Renal cortical epithelial cell (primary cell): ENCODE results near the gene OSBPL6. TPM values are rescaled to one million over a fixed set of nuclear protein-coding genes. Genes with fewer than 3 reads are reported as not detected.
"Not testable (repeated sequence)": the region's sequence is repeated elsewhere in the genome, so short reads cannot be mapped to it uniquely, and the experiment has no call there.

Source experiments
- DNase-seq: peaks from one replicate; pipeline ENCODE4 v3.0.0-alpha.2; 2011; ENCODE audit warnings: low read depth
- total RNA-seq: library from RNA; depleted of rRNA; stranded (reverse); fragments of >200 nt; gene quantifications from 2 replicates; pipeline ENCODE4 v1.2.3, GENCODE V29; 2014

Gene OSBPL6
- 2.3 and 2.5 TPM in 2 replicates for total RNA-seq

DNA sequence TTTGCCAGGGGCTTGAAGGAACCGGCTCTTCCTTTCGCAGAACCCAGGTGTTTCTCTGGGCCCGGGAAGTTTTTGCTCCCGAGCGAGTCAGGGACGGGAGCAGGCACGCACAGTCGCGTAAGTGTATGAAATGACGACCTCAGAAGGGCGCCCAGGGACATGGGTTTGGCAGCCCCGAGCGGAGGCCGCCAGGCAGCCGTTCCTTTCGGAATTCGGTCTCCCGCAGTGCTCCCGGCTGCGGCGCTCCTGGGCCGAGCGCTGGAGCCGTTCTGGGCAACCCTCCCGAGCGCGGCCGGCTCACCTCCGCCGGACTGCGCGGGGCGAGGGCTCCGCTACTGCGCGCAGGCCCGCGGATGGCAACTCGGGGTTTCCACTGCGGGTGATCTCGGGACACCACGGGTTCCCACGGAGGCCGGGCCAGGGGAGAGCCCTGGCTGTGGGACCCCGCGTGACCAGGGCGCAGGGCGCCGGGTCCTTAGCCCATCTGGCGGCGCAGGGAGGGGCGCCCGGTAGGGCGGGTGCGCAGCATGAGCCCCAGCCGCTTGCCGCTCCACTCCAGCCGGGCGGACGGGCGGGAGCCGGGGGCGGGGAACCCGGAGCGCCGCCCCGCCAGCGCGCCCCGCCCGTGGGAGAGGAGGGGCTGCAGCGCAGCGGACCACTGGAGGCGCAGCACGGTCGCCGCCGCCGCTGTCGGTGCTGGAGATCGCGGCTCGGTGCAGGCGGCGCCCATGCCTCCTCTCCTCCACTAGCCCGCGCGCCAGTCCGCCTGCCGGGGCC, at the start of gene OSBPL6:
Gene OSBPL6, plus strand, starts transcription at position 690 of the 777 bp plus-strand sequence. CDS start 111,673 bp downstream, outside the sequence.
- DNase-seq = peak; percentile 55

DNA sequence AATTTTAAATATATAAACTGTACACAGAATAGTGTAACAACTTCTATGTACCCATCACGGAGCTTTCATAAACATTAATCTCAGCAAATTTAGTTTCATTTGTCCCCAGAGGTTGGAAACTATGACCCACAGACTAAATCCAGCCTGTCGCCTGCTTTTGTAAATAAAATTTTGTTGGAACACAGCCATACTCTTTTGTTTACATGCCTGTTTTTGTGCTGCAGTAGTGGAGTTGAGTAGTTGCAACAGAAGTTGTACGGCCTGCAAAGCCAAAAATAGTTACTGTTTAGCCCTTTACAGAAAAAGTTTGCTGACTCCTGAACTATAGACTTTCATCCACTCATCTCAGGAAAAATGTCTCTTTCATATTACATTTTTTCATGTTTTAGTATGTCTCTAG, 42.3 kb upstream of the OSBPL6 start:
- DNase-seq = peak; percentile 40

DNA sequence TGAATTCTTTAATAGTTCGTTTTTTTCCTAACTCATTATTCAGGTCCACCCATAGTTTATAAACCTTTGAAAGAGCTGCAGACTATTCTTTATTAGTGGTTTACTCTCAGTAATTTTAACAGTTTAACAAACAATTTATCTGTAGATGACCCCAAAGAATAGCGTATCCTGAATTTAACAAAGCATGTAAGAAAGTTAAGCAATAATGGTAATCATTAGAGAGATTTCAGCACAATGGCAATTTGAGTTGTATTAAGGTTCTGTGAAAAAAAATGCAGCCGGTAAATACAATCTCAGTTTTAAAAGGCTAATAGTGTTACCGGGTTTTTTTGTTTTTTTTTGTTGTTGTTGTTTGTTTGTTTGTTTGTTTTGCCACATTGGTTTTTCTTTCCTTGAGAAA, 41.8 kb upstream of the OSBPL6 start:
- DNase-seq = peak; percentile 54

DNA sequence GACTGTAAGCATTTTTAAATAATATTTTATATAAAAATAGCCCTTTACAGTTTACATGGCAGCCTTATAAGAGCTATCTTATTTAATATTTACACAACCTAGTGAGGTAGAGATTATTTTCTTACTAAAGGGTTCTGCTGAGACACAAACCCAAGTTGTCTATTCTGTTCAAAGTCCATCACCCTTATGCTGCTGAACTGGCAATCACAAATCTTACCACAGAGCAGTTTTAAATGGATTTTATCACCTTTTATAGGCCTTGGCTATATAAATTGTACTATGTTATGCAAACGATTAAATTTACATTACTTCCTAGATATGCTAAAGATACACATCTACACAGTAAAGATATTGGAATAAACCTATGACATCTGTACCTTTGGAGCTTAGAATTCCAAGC, 41.3 kb upstream of the OSBPL6 start:
- no peak for DNase-seq

DNA sequence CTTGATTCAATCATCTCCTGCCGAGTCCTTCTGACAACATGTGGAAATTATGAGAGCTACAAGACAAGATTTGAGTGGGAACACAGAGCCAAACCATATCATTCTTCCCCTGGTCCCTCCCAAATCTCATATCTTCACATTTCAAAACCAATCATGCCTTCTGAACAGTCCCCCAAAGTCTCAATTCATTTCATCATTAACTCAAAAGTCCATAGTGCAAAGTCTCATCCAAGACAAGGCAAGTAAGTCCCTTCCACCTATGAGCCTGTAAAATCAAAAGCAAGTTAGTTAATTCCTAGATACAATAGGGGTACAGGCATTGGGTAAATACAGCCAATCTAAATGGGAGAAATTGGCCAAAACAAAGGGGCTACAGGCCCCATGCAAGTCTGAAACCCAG, 40.4 kb upstream of the OSBPL6 start:
- DNase-seq = not testable (repeated sequence)

DNA sequence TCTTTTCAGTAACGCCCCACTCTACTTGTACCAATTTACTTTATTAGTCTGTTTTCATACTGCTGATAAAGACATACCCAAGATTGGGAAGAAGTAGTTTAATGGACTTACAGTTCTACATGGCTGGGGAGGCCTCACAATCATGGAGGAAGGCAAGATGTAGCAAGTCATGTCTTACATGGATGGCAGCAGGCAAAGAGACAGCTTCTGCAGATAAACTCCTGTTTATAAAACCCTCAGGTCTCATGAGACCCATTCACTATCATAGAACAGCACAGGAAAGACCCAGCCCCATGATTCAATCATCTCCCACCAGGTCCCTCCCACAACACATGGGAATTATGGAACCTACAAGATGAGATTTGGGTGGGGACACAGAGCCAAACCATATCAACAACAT, 38.8 kb upstream of the OSBPL6 start:
- DNase-seq = no peak

DNA sequence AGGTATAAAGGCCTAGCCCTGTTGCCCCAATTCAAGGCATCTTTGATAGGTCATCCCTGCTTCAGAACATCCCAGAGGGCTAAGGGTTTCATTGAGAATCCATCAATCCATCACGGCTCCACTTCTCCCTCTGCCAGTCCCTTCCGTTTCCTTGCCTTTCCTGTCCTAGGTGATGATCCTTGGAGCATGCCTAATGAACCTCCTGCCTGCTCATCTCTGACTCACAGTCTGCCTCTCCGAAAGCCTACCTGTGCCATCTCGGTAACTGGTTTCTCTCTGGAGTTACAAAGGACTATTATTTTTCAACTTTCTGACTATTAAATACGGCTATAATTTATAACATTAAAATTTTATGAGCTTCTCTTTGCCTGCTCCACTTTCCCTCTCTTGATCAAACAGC, 36.7 kb upstream of the OSBPL6 start:
- peak; percentile 27 for DNase-seq

DNA sequence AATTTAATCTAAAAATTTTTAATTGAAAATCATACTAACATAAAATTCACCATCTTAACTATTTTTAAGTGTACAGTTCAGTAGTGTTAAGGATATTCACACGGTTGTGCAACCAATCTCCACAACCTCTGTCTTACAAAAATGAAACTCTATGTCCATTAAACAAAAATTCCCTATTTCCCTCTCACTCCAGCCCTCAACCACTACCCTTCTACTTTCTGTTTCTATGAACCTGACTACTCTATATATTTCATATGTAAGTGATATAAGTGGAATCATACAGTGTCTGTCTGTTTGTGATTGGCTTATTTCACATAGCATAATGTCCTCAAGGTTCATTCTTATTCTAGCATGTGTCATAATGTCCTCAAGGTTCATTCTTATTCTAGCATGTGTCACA, 34.3 kb upstream of the OSBPL6 start:
- no peak for DNase-seq

DNA sequence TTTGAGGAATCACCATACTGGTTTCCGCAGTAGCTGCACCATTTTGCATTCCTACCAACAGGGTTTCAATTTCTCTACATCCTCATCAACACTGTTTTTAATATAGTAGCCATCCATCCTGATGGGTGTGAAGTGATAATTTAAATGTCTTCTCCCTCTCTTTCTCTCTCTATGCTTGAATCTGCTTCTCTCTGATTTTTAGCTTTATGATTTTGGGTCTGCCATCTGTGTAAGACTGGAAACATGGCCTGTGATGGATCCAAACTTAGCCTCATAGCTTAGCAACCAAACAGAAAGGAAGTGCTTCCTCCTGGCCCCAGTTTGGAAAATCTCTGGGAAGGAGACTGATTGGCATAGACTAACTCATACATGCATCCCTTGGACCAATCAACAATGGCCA, 33.7 kb upstream of the OSBPL6 start:
- no peak for DNase-seq

DNA sequence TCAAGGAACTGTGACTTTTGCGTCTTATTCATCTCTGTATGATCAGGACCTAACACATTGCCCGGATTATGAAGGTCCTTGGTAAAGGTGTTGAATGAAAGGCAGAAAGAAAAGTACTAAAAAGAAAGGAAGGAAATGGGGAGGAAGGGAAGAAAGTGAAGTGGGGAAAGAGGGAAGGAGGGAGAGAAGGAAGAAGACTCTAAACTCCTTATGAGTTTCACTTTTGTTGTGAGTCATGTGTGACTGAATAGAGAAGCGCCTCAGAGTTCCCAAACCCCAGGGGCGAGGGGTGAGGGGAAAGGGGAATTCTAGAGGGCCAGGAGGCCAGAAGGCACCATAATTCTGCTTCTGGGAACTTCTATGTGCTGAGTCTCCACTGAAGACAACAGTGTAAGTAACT, 30.9 kb upstream of the OSBPL6 start:
- peak; percentile 26 for DNase-seq

DNA sequence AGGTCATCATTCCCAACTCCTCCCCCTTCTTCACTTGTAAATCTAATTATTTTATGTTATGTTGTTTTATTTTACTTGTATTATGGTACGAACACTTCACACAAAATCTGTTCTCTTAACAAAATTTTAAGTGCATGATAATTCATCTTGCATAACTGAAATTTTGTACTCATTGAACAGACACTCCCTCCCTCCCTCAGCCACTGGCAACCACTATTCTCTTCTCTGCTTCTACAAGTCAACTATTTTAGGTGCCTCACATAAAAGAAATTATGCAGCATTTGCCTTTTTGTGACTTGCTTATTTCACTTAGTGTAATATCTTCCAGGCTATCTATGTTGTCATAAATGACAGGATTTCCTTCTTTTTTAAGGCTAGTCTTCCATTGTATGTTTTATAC, 30.4 kb upstream of the OSBPL6 start:
- DNase-seq = no peak

DNA sequence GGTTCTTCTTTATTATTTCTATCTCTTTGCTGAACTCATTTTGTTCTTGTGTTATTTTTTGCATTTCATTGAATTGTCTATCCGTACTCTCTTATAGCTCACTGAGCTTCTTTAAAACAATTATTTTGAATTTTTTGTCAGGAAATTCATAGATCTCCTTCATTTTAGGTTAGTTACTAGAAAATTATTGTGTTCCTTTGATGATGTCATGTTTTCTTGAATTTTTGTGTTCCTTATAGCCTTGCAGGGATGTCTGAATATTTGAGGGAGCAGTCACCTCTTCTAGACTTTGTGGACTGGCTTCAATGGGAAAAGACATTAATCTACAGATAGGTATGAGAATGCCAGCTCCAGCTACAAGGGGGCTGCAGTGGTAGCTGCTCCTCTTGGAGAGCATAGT, 20.7 kb upstream of the OSBPL6 start:
- no peak for DNase-seq

DNA sequence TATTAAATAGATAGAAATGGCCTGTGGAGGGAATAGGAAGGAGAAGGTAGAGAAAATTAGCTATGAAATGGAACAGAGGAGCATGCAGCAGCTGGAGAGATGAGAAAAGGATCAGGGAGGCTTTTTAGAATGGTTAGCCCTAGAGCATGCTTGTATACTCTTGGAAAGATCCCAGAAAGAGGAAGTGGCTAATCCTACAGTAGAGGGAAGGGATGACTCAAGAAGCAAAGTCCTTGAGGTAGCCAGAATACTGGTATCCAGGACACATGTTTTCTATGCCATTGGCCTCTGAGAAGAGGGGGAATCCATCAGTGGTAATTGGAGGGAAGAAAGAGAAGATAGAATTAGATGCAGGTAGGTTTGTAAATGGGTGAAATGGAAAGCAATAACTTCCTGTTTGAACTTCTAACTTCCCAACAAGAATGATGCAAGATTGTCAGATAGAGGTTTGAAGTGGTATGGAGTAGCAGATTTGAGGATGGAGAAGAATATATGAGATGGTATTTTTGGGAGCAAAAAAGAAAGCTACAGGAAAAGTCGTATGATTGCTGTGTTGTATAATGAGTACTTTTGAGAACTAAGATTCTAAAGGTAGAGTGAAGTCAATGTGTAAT, 17.1 kb upstream of the OSBPL6 start:
- DNase-seq = peak; percentile 65

DNA sequence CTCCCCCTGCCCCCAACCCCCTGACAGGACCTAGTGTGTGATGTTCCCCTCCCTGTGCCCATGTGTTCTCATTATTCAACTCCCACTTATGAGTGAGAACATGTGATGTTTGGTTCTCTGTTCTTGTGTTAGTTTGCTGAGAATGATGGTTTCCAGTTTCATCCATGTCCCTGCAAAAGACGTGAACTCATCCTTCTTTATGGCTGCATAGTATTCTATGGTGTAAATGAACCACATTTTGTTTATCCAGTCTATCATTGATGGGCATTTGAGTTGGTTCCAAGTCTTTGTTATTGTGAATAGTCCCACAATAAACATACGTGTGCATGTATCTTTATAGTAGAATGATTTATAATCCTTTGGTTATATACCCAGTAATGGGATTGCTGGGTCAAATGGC, 13.7 kb upstream of the OSBPL6 start:
- DNase-seq = not testable (repeated sequence)

DNA sequence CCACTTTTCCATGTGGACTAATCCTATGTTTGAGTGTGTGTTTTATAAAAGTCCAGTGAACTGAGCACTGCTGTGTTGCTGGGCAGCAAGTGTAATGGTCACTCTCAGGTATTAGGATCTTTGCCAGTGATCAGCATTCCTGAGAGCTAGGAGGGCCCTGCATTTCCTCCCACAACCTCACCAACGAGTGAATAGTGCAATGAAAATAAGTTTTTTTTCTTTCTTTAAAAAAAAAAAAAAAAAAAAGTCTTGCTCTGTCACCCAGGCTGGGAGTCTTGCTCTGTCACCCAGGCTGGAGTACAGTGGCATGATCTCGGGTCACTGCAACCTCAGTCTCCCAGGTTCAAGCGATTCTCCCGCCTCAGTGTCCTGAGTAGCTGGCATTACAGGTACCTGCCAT, 6.5 kb upstream of the OSBPL6 start:
- no peak for DNase-seq

DNA sequence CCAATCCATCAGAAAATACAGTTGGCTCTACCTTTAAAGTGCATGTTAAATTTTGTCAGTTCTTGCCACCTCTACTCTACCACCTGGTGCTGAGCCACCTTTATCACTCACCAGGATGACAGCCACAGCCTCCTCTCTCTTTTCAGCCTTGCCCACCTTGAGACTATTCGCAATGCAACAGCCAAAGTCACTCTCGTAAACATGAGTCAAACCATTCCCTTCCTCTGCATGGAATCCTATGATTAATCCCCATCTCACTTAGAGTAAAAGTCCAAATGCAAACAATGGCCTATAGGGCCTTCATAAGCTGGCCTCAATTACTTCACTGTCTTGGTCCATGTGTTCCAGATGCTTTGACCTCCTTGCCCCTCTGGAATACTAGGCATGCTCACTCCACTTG, 5.8 kb upstream of the OSBPL6 start:
- no peak for DNase-seq

DNA sequence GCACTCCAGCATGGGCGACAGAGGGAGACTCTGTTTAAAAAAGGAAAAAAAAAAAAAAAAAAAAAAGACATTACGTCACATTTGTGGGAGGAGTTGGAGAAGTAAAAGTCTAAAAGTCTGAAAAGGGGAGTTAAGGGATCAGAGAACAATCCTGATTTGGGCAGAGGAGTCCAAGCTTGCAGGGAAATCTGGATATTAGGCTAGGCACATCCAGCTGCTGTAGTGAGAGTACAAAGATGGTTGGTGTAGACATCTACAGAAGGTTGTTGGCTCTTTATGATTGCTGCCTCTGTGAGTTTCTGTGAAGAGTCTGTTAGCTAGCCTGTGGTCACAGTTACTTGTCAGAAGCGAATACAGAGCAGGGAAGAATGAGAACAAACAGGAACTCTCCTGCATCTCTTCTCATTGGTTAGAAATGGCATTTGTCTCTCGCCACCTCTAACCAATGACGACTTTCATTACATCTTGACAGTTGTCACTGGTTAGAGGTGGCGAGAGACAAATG, 3.3 kb upstream of the OSBPL6 start:
- DNase-seq = no peak

DNA sequence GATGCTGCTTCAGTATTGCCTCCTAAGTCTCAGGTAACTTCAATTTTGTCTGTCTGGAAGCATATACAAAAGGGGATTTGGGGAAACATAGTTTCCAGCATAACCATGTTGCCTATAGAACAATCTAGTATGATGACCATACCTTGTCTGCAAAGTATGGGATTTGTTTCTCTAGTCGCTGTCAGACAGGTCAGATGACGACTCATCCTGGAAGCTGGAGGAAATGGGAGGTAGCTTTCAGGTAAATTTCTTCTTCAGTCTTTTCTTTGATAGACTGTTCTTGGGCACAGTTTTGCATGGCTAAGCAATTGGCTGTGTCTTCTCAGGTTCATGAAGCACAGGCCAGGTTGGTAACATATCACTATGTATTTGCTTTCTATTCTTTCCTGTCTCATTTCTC, 2.8 kb upstream of the OSBPL6 start:
- DNase-seq = no peak

DNA sequence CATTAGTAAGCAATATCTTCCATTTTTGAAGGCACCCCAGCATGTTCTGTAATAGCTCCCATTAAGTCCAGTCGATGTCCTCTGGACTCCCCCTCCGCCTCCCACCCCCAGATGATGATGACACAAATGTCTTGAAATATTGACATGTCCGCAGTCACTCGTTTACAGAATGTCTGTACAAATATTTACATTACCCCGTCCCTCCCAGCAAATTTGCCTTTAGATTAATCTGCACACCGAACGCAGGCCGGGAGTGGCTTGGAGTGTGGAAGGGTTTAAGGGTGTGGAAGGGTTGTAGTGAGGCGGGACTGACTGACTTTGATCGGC, 853 bp upstream of the OSBPL6 start:
- no peak for DNase-seq

DNA sequence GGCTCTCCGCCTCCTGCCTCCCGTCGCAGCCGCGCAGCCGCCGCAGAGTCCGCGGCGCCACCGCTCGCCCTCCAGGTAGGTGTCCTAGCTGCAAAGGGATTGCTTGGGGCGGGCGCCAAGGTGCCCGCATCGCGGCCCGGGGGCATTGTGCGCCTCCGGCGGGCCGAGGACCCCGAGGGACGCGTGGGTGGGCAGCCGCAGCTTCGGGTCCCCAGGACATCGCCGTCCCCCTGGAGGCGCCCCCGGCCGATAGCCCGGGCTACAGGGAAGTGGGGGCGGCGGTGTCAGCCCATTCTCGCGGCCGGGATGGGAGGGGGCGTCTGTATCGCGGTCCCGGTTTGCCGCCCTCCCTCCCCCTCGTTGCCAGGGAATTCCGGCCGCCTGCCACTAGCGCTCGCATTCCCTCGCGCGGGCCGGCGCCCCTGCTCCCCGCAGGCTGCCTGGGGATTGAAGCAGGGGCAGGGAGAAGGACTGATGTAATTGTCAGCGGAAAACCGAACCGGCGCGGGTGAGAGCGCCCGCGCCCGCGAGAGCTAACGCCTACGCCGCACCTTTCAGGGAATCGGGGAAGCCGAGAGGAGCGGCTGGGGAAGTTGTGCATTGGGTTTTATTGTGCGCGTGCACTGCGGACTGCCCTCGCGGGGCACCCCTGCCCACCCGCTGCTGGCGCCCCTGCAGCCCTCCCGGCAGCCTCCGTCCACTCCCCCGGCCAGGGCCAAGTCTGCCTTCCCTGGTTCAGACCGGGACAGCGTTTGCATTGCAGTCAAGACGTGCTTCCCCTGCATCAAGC, 483 bp downstream of the OSBPL6 start:
- DNase-seq = peak; percentile 31

DNA sequence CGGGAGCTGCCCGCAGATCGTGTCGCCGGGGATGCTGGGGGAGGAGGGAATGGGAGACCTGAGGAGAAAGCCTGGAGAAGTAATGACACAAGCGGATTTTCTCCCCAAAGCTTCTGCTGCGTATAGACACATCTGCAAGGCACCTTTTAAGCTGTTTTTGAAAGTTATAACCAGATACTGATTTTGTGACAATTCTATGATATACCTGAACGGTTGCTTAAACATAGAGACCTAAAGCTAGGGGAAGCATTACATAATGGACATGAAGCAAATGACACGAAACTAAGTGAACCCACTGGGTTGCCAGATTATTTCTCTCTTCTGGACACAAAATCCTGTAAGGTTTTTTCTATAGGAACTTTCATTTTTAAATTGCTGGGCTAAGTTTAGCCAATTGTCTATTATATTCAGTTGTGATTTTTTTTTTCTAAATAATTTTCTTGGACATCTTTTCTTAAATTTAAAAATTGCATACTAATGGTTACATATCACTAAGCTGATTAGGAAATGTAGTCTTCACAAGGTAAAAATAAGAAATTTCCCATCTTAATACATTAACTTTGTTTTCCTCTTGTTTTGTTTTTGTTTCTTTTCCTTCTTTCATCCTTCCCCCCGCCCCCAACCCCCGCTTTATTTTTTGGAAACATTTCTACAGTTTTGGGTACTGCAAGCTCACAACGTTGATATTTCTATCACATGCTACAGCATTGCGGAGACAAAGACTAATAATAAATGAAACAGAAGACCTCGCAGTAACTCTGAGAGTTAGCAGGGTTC, 1.3 kb downstream of the OSBPL6 start:
- no peak for DNase-seq

DNA sequence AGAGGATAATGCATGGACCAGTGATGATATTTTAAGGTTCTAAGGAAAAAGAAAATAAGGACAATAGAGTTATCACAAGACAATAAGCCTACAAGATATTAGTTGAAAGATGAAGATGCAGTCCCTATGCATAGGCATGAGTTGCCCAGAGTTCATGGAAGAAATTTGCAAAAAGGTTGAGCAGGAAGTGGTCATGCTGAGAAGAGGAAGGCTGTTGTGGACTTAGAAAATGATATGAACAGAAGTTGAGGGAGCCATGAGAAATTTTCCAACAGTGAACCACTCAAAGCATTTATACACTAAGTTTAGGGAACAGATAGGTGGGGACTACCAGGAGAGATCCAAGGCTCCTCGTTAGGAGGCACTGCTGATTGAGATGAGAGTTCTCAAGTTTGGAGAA, 3.5 kb downstream of the OSBPL6 start:
- DNase-seq = no peak
